Muscle of leg (tissue), 11 donors: ENCODE measurements around the gene NABP1. TPM values are rescaled to one million over a fixed set of nuclear protein-coding genes. Genes with fewer than 3 reads are reported as not detected.
A peak's percentile ranks its signal among the peaks of the same experiment; 100 is the strongest.

Experiments
- DNase-seq: peaks from one replicate; pipeline ENCODE4 v3.0.0; 2013
- H3K27ac ChIP-seq: one replicate; pipeline ENCODE4 v1.5.1; 2013; ENCODE audit warnings: mild to moderate bottlenecking, low read length, control low read depth
- H3K27me3 ChIP-seq: one replicate; pipeline ENCODE4 v1.6.1; 2013; ENCODE audit warnings: low read length; ENCODE audit not compliant: control insufficient read depth, insufficient read depth
- H3K36me3 ChIP-seq: one replicate; pipeline ENCODE4 v1.6.1; 2013; ENCODE audit warnings: low read length; ENCODE audit not compliant: control insufficient read depth, insufficient read depth
- H3K4me1 ChIP-seq: one replicate; pipeline ENCODE4 v1.6.1; 2013; ENCODE audit warnings: low read length; ENCODE audit not compliant: control insufficient read depth, insufficient read depth
- H3K4me3 ChIP-seq: one replicate; pipeline ENCODE4 v1.5.1; 2013; ENCODE audit warnings: low read length, control low read depth
- H3K9me3 ChIP-seq: replicated peaks from 2 replicates; pipeline ENCODE4 v1.6.1; 2013; ENCODE audit warnings: low read depth, low read length; ENCODE audit not compliant: control insufficient read depth
- WGBS: methylation state at CpG from one replicate; pipeline ENCODE4 v1.1.5; 2013; ENCODE audit warnings: missing lambda C conversion rate; ENCODE audit not compliant: insufficient coverage; 5-methylcytosine and 5-hydroxymethylcytosine counted together
- polyA plus RNA-seq, 8 donors: library from polyadenylated mRNA; unstranded; fragments of 120-200 nt; gene quantifications; one replicate each; pipeline versions ENCODE4 v1.2.1 to v1.2.3, GENCODE V29; 2013; ENCODE audit warnings: inconsistent platforms in 1 of 8, low replicate concordance in 1 of 8; ENCODE audit not compliant: insufficient read length in 8 of 8, insufficient read depth in 1 of 8
- total RNA-seq: library from RNA; stranded (reverse); fragments of 120-200 nt; gene quantifications from one replicate; pipeline ENCODE4 v1.2.4, GENCODE V29; 2013

The NABP1 gene
- total and polyA plus RNA-seq, 9 donors, result 7.2 to 12.7 (median 8.2) TPM

DNA sequence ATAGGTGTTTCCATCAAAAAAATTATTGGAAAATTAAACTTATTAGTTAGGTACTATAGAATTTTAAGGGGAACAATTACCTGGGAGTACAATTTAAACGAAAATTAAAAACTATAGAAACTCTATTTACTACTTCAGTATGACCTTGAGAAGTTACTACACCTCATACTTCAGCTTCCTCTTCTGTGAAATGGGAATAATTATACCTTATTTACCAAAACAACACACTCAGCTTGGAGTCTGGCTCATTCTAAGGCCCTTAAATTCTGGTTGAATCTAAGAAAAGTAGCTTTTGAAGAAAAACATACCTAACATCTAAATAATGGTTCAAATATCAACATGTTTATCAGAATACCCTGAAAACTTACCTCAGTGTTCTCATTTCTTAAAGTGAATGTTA is 2.7 kb downstream of the NABP1 start:
- no peak overlapping the region for H3K27ac ChIP-seq
- H3K4me3 ChIP-seq, result no peak overlapping the region
- peaks cover 13% of the 10 kb centered on the region for H3K36me3 ChIP-seq
- peaks cover 9% of the 10 kb centered on the region for H3K4me1 ChIP-seq
- H3K9me3 ChIP-seq, result no peaks in the 10 kb centered on the region
- no peak for DNase-seq
- H3K27me3 ChIP-seq, result no peaks in the 10 kb centered on the region
- no CpG with 5 or more reads among the region's 1 CpG for WGBS

DNA sequence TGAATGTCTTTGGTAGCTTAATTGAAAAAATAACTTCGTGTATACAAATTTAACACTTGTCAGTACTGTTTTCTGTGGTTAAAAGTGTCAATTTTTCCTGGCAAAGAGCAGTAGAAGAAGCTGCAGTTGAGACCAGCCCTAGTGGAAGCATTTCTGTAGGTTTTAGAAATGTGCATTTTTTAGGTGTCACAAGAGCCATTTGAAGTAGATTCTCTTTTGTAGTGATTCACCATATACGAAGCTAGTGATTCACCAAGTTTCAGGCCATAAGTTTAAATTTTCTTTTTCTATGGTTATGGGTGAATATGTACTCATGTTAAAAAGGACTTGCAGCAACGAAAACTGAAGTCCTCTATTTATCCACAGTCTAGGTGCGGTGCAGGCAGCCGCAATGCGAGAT is 4.2 kb downstream of the NABP1 start:
- peaks cover 13% of the 10 kb centered on the region for H3K36me3 ChIP-seq

DNA sequence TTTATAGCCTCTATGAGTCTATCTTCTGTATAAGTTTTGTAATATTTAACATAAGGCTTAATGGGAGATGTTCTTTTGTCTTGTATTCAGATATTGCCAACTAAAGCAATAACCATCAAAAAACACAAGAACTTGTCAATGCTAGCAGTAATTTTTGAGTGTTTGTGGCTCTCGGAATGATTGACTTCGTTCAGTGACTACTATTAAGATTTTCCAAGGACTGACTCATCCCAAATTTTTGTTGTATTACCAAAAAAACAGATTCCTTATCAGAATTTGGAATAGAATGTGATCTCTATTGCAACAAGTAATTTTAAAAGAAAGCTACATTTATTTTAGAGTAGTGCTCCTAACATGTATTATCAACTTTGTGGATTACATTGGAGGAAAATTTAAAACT is 8.1 kb downstream of the NABP1 start:
- WGBS, result no CpG with 5 or more reads among the region's 2 CpGs
- Histone ChIP-seq H3K27me3 (no peaks in the 10 kb centered on the region), H3K9me3 (no peaks in the 10 kb centered on the region), H3K4me3 (no peak overlapping the region), H3K4me1 (no peaks in the 10 kb centered on the region), H3K36me3 (peaks cover 13% of the 10 kb centered on the region), H3K27ac (no peak overlapping the region)
- DNase-seq, result no peak

More for the DNA sequence above, 4.2 kb downstream of the NABP1 start:
- Histone ChIP-seq H3K9me3 (no peaks in the 10 kb centered on the region), H3K4me3 (no peak overlapping the region), H3K4me1 (peaks cover 5% of the 10 kb centered on the region), H3K27ac (no peak overlapping the region), H3K27me3 (no peaks in the 10 kb centered on the region)
- no peak for DNase-seq
- WGBS, result no CpG with 5 or more reads among the region's 6 CpGs

DNA sequence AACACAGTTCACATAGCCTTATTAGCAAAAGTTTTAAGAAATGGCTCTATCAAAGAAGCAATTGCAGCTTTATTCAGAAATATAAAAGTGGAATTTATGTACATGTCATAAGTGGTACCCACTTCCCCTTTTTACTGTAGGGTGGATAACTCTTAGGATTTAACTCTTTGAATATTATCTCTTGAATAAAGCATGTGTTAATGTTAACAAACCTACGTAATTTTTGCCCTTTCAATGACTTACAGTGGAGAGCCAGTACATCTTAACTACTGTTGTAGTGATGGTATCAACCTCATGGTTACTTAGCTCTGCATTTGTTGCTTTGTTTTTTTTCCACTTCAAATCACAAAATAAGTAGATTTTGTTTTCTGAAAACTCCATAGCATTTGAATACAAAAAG is 8.8 kb downstream of the NABP1 start:
- DNase-seq, result no peak
- Histone ChIP-seq H3K4me1 (no peaks in the 10 kb centered on the region), H3K4me3 (no peak overlapping the region), H3K36me3 (peaks cover 13% of the 10 kb centered on the region), H3K9me3 (no peaks in the 10 kb centered on the region), H3K27me3 (no peaks in the 10 kb centered on the region), H3K27ac (no peak overlapping the region)
- WGBS, result no CpG with 5 or more reads among the region's 1 CpG

DNA sequence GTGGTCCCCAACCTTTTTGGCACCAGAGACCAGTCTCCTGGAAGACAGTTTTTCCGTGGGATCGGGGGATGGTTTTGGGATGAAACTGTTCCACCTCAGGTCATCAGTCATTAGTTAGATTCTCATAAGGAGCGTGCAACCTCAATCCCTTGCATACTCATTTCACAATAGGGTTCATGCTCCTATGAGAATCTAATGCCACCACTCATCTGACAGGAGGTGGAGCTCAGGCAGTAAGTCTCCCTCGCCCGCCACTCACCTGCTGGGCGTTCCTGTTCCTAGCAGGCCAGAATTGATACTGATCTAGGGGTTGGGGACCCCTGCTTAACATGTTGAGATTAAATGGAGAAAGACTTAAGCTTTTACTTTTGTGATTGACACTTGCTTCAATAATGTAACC is 9.9 kb downstream of the NABP1 start:
- H3K4me1 ChIP-seq, result no peaks in the 10 kb centered on the region
- H3K27ac ChIP-seq, result no peak overlapping the region
- no peak for DNase-seq
- H3K4me3 ChIP-seq, result no peak overlapping the region
- 93% methylated on average over 3 of the region's 6 CpGs for WGBS
- no peaks in the 10 kb centered on the region for H3K9me3 ChIP-seq
- peaks cover 8% of the 10 kb centered on the region for H3K36me3 ChIP-seq
- H3K27me3 ChIP-seq, result no peaks in the 10 kb centered on the region

DNA sequence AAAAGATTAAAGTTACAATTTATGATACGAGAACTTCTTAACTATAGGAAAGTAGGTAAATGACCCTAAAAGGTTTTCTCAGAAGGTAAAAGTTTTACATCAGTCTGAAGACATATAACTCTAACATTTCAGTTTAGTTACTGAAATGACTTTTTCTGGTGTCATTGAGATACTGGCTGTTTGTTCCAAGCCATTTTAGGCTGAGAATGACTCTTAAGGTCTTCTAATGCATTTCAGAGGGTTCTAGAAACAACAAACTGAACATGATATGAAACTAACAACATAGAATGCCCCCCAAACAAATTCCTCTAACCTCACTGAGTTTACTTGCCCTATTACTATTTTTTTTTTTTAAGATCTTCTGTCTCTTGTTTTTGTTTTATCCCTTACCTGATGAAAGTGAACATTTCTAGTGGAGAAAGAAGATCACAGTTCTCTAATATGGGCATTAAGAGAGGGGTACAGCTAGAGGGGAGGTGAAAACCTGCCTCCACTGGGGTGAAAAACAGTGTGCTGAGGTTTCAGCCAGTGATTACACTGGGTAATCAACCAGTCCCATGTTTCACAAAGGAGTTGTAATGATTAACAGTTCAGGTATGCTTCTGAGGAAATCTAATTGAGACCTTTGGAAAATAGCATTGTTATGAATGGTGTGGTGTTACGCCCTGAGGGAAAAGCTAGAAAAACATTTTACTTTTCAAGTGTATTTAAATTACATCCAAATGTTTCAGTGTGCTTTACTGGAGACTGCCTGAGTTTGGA is 11.2 kb downstream of the NABP1 start:
- no peak for DNase-seq
- Histone ChIP-seq H3K4me1 (no peaks in the 10 kb centered on the region), H3K4me3 (no peak overlapping the region), H3K36me3 (peaks cover 8% of the 10 kb centered on the region), H3K27ac (no peak overlapping the region), H3K27me3 (no peaks in the 10 kb centered on the region), H3K9me3 (no peaks in the 10 kb centered on the region)
- WGBS, result no CpG with 5 or more reads among the region's 2 CpGs

DNA sequence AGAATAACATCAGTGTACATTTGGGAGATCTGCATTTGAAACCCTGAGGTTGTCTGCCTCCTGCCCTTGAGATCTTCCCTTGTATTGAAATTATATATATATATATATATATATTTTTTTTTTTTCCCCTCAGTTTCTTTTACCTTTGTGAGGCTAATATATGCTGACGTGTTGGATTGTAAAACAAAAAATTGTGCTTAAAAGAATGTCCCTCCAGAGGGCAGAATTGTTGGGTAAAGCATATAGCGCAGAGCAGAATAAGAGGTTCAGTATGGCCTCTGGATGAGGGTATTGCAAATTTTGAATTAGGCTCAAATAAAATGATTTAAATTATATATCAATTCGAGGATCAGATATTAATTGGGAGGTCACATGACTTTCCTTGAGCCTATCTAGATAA is 12.4 kb downstream of the NABP1 start:
- no peak overlapping the region for H3K27ac ChIP-seq
- WGBS, result 40% methylated on average over 1 of the region's 3 CpGs
- H3K4me3 ChIP-seq, result no peak overlapping the region
- H3K36me3 ChIP-seq, result peaks cover 2% of the 10 kb centered on the region
- H3K9me3 ChIP-seq, result no peaks in the 10 kb centered on the region
- DNase-seq, result no peak
- no peaks in the 10 kb centered on the region for H3K27me3 ChIP-seq
- no peaks in the 10 kb centered on the region for H3K4me1 ChIP-seq

DNA sequence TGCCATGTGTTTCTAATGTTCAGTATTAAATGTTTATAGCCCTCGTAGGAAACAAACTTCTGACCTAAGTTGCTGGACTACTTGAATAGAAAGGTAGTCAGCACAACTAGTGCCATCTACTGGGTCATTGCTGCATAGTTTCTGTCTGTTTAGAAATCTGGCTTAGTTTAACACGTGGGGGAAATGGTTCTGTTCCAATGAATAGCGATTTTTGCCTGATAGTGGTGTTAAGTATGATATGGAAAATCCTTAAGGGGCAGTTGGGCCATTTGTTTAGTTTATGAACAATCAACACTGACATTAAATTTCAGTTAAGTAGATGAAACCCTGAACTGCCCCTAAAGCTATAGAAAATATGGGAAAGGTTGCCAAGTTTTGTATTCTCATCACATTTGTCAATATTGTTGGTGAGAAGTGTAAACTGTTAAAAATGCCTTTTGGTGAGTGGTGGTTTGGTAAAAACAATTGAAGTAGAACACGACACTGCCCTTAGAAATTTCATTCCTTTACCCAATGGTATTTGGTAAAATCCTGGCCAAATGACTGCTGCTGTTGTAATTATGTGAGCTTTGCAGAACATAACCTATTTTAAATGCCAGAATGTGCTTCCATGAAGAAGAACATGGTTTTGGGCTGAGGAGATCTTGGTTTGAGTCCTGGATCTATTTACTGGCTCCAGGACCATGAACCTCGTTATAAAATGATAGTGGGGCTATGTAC is 13.2 kb downstream of the NABP1 start:
- Histone ChIP-seq H3K9me3 (no peaks in the 10 kb centered on the region), H3K27ac (no peak overlapping the region), H3K27me3 (no peaks in the 10 kb centered on the region), H3K36me3 (no peaks in the 10 kb centered on the region), H3K4me3 (no peak overlapping the region), H3K4me1 (peaks cover 5% of the 10 kb centered on the region)
- DNase-seq, result peak; percentile 90
- WGBS, result no CpG with 5 or more reads among the region's 5 CpGs

DNA sequence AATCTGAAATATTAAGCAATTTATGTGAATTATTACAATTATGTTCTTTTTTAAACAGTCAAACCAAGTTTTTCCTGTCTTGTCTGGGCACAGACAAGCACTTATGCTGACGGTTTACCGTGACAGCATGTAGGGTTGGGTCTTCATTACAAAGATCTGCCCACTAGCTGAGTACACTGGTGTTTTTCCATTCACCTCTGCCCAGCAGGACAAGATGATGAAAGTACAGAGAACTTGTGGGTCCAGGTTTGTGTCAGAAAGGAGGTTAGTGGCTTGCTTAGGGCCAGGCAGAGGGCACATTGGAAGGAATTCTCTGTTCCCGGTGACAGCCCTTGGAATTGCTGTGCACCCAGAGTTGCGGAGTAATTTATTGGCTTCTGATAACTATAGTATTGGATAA is 14.0 kb downstream of the NABP1 start:
- whole genome bisulfite sequencing, result 100% methylated on average over 1 of the region's 4 CpGs
- no peaks in the 10 kb centered on the region for H3K36me3 ChIP-seq

DNA sequence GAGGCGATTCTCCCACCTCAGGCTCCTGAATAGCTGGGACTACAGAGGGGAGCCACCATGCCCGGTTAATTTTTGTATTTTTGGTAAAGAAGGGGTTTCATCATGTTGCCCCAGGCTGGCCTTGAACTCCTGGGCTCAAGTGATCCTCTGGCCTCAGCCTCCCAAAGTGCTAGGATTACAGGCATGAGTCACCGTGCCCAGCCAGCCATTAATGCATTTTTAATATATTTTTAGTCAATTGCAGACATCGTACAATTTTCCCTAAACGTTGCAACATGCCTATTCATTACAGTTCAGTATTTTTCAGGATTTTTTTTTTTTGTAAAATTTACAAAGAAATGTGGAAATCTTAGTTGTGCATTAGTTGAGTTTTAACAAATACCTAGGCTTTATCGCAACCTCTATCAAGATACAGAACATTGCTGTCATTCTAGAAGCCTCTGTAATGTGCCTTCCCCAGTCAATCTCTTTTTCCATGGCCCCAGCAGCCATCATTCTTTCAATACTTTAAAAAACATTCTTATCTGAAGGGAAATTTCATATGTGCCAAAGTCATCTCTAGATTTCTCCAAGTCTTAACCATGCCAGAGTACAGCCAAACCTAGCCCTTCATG is 14.7 kb downstream of the NABP1 start:
- Histone ChIP-seq H3K9me3 (no peaks in the 10 kb centered on the region), H3K36me3 (no peaks in the 10 kb centered on the region), H3K27ac (no peak overlapping the region), H3K27me3 (no peaks in the 10 kb centered on the region), H3K4me3 (no peak overlapping the region), H3K4me1 (peaks cover 5% of the 10 kb centered on the region)
- no peak for DNase-seq
- WGBS, result 40% methylated on average over 1 of the region's 6 CpGs

More for the DNA sequence above, 14.0 kb downstream of the NABP1 start:
- Histone ChIP-seq H3K27ac (no peak overlapping the region), H3K4me1 (peaks cover 5% of the 10 kb centered on the region), H3K9me3 (no peaks in the 10 kb centered on the region), H3K4me3 (no peak overlapping the region), H3K27me3 (no peaks in the 10 kb centered on the region)
- no peak for DNase-seq
